Activated CD4-positive, CD25-positive, alpha-beta regulatory T cell treated with anti-CD3 and anti-CD28 coated beads, Interleukin-2, amount 50 U/mL, for 72 hours (primary cell): Measurements from ENCODE around the gene MED6.

Source experiments
- DNase-seq: peaks from one replicate; pipeline ENCODE4 v3.0.0; 2021

MED6 gene

GRCh38 chr14:70595443-70596185, 4.8 kb downstream of the MED6 start:
- no peak for DNase-seq

GRCh38 chr14:70594461-70594860, 6.0 kb downstream of the MED6 start:
- no peak for DNase-seq

- DNase-seq: no peak
Observed at GRCh38 chr14:70585231-70585630, 15.2 kb downstream of the MED6 start.

GRCh38 chr14:70576891-70577290, 23.6 kb downstream of the MED6 start:
- no peak for DNase-seq

- no peak for DNase-seq
Observed at GRCh38 chr14:70573050-70573449, 27.4 kb downstream of the MED6 start.

GRCh38 chr14:70571139-70571538, 29.3 kb downstream of the MED6 start:
- no peak for DNase-seq

- DNase-seq: no peak
Observed at GRCh38 chr14:70567791-70568190, 32.7 kb downstream of the MED6 start.

GRCh38 chr14:70563869-70564268, 36.6 kb downstream of the MED6 start:
- DNase-seq: no peak

- DNase-seq: no peak
Observed at GRCh38 chr14:70563417-70563816, 37.0 kb downstream of the MED6 start.

- DNase-seq: no peak
Observed at GRCh38 chr14:70558356-70558755, 42.1 kb downstream of the MED6 start.

- no peak for DNase-seq
Observed at GRCh38 chr14:70555890-70556289, 44.6 kb downstream of the MED6 start.

GRCh38 chr14:70538087-70538486, 62.4 kb downstream of the MED6 start:
- no peak for DNase-seq

- no peak for DNase-seq
Observed at GRCh38 chr14:70536830-70537229, 63.6 kb downstream of the MED6 start.

- no peak for DNase-seq
Observed at GRCh38 chr14:70534904-70535303, 65.6 kb downstream of the MED6 start, which contains the start of gene ADAM20. ADAM20 (minus strand) TSS chr14:70535004; CDS start chr14:70524757, 10,247 bp downstream.
